Vagina (tissue), 2 donors: ENCODE data around the gene WWC2.

Experiments
- POLR2A ChIP-seq, 2 donors: fragments of 450-650 bp; IDR thresholded peaks; one replicate each; pipeline ENCODE4 v1.6.1; 2017; ENCODE audit warnings: antibody characterized with exemption in 2 of 2, mild to moderate bottlenecking in 2 of 2, moderate library complexity in 2 of 2
- POLR2AphosphoS5 ChIP-seq, 2 donors: sonication (generic); formaldehyde crosslinking; IDR thresholded peaks; one replicate each; pipeline ENCODE4 v1.9.0; 2017; ENCODE audit warnings: antibody characterized with exemption in 2 of 2, mild to moderate bottlenecking in 2 of 2, low read depth in 1 of 2; ENCODE audit not compliant: insufficient read depth in 1 of 2
- TF ChIP-seq, protein P1 (sequence below), 3 experiments: fragments of 450-650 bp in 2 of 3; fragments of 200-600 bp in 1 of 3; sonication (generic) in 1 of 3; IDR thresholded peaks; one replicate each; pipeline ENCODE4 v1.5.1; 2017 to 2019; ENCODE audit warnings: antibody characterized with exemption in 3 of 3, mild to moderate bottlenecking in 2 of 3, moderate library complexity in 2 of 3

DNA sequence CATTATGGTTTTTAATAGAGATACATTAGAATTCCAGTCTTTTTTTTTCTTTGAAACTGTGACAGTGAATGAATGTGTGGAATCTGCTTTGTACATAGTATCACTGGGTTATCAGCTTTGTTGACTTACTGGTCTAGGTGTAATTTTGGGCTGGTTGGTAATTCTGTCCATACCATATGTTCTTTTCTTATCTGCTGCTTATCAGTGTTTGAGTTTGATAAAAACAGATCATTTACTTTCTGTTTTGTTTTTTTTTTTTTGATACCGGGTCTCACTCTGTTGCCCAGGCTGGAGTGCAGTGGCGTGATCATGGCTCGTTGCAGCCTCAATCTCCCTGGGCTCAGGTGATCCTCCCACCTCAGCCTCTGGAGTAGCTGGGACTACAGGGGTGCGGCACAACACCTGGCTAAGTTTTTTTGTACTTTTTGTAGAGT, 12.4 kb downstream of the WWC2 start:
- TF ChIP-seq, protein P1, sequence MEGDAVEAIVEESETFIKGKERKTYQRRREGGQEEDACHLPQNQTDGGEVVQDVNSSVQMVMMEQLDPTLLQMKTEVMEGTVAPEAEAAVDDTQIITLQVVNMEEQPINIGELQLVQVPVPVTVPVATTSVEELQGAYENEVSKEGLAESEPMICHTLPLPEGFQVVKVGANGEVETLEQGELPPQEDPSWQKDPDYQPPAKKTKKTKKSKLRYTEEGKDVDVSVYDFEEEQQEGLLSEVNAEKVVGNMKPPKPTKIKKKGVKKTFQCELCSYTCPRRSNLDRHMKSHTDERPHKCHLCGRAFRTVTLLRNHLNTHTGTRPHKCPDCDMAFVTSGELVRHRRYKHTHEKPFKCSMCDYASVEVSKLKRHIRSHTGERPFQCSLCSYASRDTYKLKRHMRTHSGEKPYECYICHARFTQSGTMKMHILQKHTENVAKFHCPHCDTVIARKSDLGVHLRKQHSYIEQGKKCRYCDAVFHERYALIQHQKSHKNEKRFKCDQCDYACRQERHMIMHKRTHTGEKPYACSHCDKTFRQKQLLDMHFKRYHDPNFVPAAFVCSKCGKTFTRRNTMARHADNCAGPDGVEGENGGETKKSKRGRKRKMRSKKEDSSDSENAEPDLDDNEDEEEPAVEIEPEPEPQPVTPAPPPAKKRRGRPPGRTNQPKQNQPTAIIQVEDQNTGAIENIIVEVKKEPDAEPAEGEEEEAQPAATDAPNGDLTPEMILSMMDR (IDR thresholded peaks at IDR 0.05): no peak
- no peak for TF ChIP-seq POLR2A (IDR thresholded peaks at IDR 0.05)
- no peak for TF ChIP-seq POLR2AphosphoS5 (IDR thresholded peaks at IDR 0.05; ENCODE audit: insufficient read depth in 1 of 2, low read depth in 1 of 2)
